A673 (cell line): ENCODE data around the gene ZNF746.

Source experiments
- EZH2 ChIP-seq: fragments of 200-600 bp; sonication (generic); IDR thresholded peaks from 2 replicates; pipeline ENCODE4 v1.6.1; 2017; ENCODE audit warnings: borderline replicate concordance, low read depth, mild to moderate bottlenecking, mixed read lengths, antibody characterized with exemption, low read length; ENCODE audit not compliant: poor library complexity, severe bottlenecking
- TF ChIP-seq, protein P1 (sequence below): fragments of 300-800, 200-600 bp; sonication (generic); conservative IDR thresholded peaks from 2 replicates; pipeline ENCODE4 v1.5.1; 2017; ENCODE audit warnings: low read depth, mild to moderate bottlenecking, antibody characterized with exemption, low read length, moderate library complexity, mixed read lengths

DNA sequence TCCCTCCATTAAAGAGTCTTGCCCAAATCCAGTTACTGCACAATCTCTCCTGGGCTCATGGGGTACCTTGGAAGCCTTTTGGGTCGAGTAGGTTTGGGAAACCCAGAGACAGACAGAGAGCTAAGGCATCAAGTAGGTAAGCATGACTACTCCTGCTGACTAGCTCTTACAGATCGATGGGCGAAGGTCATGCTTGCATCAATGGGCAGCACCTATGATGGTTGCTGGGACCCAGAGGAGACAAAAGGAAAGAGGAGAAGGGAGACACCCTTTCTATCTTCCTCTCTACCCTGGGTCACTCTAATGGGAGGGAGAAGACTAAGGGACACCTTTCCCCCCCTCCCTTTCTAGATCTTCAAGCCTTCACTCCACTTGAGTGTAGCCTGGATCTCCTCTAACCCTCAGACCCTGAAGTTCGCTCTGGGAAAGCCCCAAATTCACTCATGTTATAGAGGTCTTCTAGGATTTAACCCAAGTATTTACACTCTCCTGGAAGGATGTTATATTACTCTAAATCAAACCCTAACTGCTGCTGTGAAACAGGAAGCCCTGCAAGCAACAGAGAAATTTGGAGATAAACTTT, 31.6 kb upstream of the ZNF746 start:
- TF ChIP-seq, protein P1, sequence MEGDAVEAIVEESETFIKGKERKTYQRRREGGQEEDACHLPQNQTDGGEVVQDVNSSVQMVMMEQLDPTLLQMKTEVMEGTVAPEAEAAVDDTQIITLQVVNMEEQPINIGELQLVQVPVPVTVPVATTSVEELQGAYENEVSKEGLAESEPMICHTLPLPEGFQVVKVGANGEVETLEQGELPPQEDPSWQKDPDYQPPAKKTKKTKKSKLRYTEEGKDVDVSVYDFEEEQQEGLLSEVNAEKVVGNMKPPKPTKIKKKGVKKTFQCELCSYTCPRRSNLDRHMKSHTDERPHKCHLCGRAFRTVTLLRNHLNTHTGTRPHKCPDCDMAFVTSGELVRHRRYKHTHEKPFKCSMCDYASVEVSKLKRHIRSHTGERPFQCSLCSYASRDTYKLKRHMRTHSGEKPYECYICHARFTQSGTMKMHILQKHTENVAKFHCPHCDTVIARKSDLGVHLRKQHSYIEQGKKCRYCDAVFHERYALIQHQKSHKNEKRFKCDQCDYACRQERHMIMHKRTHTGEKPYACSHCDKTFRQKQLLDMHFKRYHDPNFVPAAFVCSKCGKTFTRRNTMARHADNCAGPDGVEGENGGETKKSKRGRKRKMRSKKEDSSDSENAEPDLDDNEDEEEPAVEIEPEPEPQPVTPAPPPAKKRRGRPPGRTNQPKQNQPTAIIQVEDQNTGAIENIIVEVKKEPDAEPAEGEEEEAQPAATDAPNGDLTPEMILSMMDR = no peak
- no peak for TF ChIP-seq EZH2
